H1 (cell line): ENCODE data around the gene RFX6. TPM values are rescaled to one million over a fixed set of nuclear protein-coding genes. Genes with fewer than 3 reads are reported as not detected.

ENCODE experiments used
- BACH1 ChIP-seq: IDR thresholded peaks from 2 replicates; pipeline ENCODE4 v1.6.1; 2012; ENCODE audit warnings: low read length, improper control_type of control experiment
- JUN ChIP-seq: IDR thresholded peaks from 2 replicates; pipeline ENCODE4 v1.6.1; 2011; ENCODE audit warnings: low read depth, mild to moderate bottlenecking, improper control_type of control experiment, low read length
- NRF1 ChIP-seq: IDR thresholded peaks from 2 replicates; pipeline ENCODE4 v1.6.1; 2011; ENCODE audit warnings: mild to moderate bottlenecking, low read depth, low read length, improper control_type of control experiment
- SIRT6 ChIP-seq: IDR thresholded peaks from one replicate; pipeline ENCODE4 v1.7.1; 2012; ENCODE audit warnings: low read length, inconsistent platforms
- TBP ChIP-seq: IDR thresholded peaks from 2 replicates; pipeline ENCODE4 v1.6.1; 2011; ENCODE audit warnings: low read depth, low read length, improper control_type of control experiment
- polyA plus RNA-seq, 7 experiments: library from polyadenylated mRNA; depleted of rRNA in 3 of 7; stranded (reverse) in 5 of 7; unstranded in 2 of 7; fragments of >200 nt in 5 of 7; fragments of 200-250 nt in 2 of 7; gene quantifications; 1 replicate in 5 of 7; 2 replicates in 1 of 7; 4 replicates in 1 of 7; pipeline versions ENCODE4 v1.2.1 to v1.2.3, GENCODE V29; 2011 to 2013; ENCODE audit warnings: missing spikeins in 2 of 7, mixed read lengths in 2 of 7
- total RNA-seq: library from RNA; stranded (reverse); fragmentation: NEBNext Ultra II Directional; extraction: Animal tissue kit (Norgen Biotek cat#: 25700); gene quantifications from 2 replicates; pipeline ENCODE4 v1.2.1, GENCODE V29; 2021

The RFX6 gene
- total and polyA plus RNA-seq, 2 of the 8 experiments (the other 6 are each of a cell fraction or from before 2014, with no cell fraction given) = not detected

DNA sequence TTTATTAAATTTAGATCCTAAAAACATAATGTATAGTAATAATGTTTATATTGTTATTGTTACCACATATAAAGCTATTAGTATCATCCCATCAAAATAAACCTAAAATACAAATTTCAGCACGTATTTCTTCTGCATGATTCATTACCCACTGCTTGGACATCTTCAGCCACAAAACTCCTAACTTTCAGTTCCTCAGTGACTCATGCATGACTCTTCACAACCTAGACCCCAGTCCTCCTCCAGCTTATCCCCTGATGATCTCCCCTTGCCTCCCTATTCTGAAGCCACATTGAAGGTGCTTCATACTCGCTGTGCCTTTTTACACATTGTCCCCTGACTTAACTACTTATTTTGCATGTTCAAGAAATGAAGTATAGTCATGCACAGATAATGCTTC lies 37.0 kb upstream of the RFX6 start (continued):
- TF ChIP-seq SIRT6 = no peak
- TF ChIP-seq BACH1 = no peak
- TF ChIP-seq NRF1 = no peak
- no peak for TF ChIP-seq TBP
- TF ChIP-seq JUN = no peak
